Body of pancreas (tissue), 4 donors: ENCODE results near the gene ACSL3. TPM values are rescaled to one million over a fixed set of nuclear protein-coding genes. Genes with fewer than 3 reads are reported as not detected.
A peak's percentile ranks its signal among the peaks of the same experiment; 100 is the strongest.

Experiments used
- ATAC-seq: fragments of 150-250 bp; one replicate; pipeline ENCODE4 v1.9.1; 2016
- DNase-seq, 4 donors: peaks; one replicate each; pipeline ENCODE4 v3.0.0-alpha.2; 2019
- H3K27ac ChIP-seq, 4 donors: fragments of 200-600 bp; sonication (generic); 1 replicate in 3 of 4; 2 replicates in 1 of 4; pipeline versions ENCODE4 v1.5.1 to v1.6.1; 2016 to 2019; ENCODE audit warnings: mild to moderate bottlenecking in 1 of 4, mixed read lengths in 1 of 4, moderate library complexity in 1 of 4
- H3K27me3 ChIP-seq, 2 donors: fragments of 200-600 bp; sonication (generic); one replicate each; pipeline ENCODE4 v1.6.0; 2016; ENCODE audit warnings: mild to moderate bottlenecking in 1 of 2
- H3K36me3 ChIP-seq, 2 donors: fragments of 200-600 bp; sonication (generic); replicated peaks in 1 of 2; 2 replicates each; pipeline ENCODE4 v1.5.1; 2016; ENCODE audit warnings: low read depth in 2 of 2; ENCODE audit not compliant: insufficient read depth in 1 of 2
- H3K4me1 ChIP-seq: fragments of 200-600 bp; sonication (generic); one replicate; pipeline ENCODE4 v1.6.0; 2016
- H3K4me3 ChIP-seq, 2 donors: fragments of 200-600 bp; sonication (generic); 1 replicate in 1 of 2; 2 replicates in 1 of 2; pipeline ENCODE4 v1.5.1; 2016 to 2019
- H3K9me3 ChIP-seq, 3 donors: fragments of 200-600 bp; sonication (generic); 1 replicate in 2 of 3; 2 replicates in 1 of 3; pipeline ENCODE4 v1.5.1; 2016
- POLR2A ChIP-seq, 3 donors: fragments of 450-650 bp; IDR thresholded peaks; one replicate each; pipeline ENCODE4 v1.6.1; 2016; ENCODE audit warnings: antibody characterized with exemption in 3 of 3, mild to moderate bottlenecking in 2 of 3
- WGBS, 2 donors: methylation state at CpG; one replicate each; pipeline ENCODE4 v1.1.5; 2017; 5-methylcytosine and 5-hydroxymethylcytosine counted together
- intact Hi-C: fragments of 100-400 bp; cut with DNase I; formaldehyde crosslinking; loops from one replicate; pipeline ENCODE4 v1.15.1; 2023
- total RNA-seq, 2 donors: library from RNA; depleted of rRNA; stranded (reverse); fragments of >200 nt; gene quantifications; one replicate each; pipeline ENCODE4 v1.1.0, GENCODE V29; 2016
- TF ChIP-seq, protein P1 (sequence below), 7 experiments: fragments of 450-650 bp in 4 of 7; fragments of 200-600 bp in 3 of 7; sonication (generic) in 3 of 7; IDR thresholded peaks; one replicate each; pipeline ENCODE4 v1.5.1; 2016 to 2019; ENCODE audit warnings: antibody characterized with exemption in 7 of 7

The ACSL3 gene
- total RNA-seq, 2 donors from 2014 or later: 24.6 to 60.0 TPM

- intact Hi-C loops: no loop called here
- no peak for ATAC-seq
- Histone ChIP-seq H3K4me3 (no peak overlapping the region), H3K4me1 (no peaks in the 10 kb centered on the region), H3K9me3 (no peaks in the 10 kb centered on the region), H3K27ac (no peak overlapping the region), H3K27me3 (no peaks in the 10 kb centered on the region), H3K36me3 (no peaks in the 10 kb centered on the region)
- DNase-seq: no peak
- 91 to 94% methylated on average over 3 to 5 of the region's 5 CpGs for WGBS, 2 donors
- no peak for TF ChIP-seq POLR2A (IDR thresholded peaks at IDR 0.05)
- TF ChIP-seq, protein P1, sequence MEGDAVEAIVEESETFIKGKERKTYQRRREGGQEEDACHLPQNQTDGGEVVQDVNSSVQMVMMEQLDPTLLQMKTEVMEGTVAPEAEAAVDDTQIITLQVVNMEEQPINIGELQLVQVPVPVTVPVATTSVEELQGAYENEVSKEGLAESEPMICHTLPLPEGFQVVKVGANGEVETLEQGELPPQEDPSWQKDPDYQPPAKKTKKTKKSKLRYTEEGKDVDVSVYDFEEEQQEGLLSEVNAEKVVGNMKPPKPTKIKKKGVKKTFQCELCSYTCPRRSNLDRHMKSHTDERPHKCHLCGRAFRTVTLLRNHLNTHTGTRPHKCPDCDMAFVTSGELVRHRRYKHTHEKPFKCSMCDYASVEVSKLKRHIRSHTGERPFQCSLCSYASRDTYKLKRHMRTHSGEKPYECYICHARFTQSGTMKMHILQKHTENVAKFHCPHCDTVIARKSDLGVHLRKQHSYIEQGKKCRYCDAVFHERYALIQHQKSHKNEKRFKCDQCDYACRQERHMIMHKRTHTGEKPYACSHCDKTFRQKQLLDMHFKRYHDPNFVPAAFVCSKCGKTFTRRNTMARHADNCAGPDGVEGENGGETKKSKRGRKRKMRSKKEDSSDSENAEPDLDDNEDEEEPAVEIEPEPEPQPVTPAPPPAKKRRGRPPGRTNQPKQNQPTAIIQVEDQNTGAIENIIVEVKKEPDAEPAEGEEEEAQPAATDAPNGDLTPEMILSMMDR (IDR thresholded peaks at IDR 0.05): no peak
These were observed 116.3 kb downstream of the ACSL3 start for GRCh38 chr2:222977121-222977520.

- no peak for TF ChIP-seq POLR2A (IDR thresholded peaks at IDR 0.05)
- TF ChIP-seq, protein P1 (IDR thresholded peaks at IDR 0.05): no peak
- no peaks in the 10 kb centered on the region for H3K27me3 ChIP-seq
- peaks cover 6% of the 10 kb centered on the region for H3K4me1 ChIP-seq
- DNase-seq (no peak), ATAC-seq (no peak)
- no peaks in the 10 kb centered on the region for H3K9me3 ChIP-seq
- H3K27ac ChIP-seq: no peak overlapping the region
- H3K36me3 ChIP-seq: no peaks in the 10 kb centered on the region
- H3K4me3 ChIP-seq: no peak overlapping the region
- intact Hi-C loops: no loop called here
These were observed 118.0 kb downstream of the ACSL3 start for GRCh38 chr2:222978850-222979249.

DNA sequence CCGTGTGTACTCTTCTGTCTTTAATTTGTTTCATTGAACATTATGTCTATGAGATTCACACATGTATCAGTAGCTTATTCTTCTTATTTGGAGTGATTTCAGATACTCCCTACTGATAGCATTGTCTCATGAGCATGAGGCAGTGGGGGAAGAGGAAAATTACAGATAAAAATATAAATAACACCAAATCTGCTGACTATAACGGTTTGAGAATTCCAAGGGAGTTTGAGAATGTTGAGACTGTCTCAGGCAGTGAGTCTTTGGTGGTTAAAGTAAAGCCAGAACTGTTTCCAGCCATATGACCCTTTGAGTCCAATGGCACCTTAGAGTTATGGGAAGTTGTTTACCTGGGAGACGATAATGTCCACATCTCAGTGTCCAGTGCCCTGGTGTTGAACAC is 118.6 kb downstream of the ACSL3 start:
- H3K4me3 ChIP-seq: no peak overlapping the region
- TF ChIP-seq, protein P1 (IDR thresholded peaks at IDR 0.05): no peak
- no peak for TF ChIP-seq POLR2A (IDR thresholded peaks at IDR 0.05)
- H3K27ac ChIP-seq: no peak overlapping the region
- DNase-seq (no peak), ATAC-seq (no peak)
- no peaks in the 10 kb centered on the region for H3K27me3 ChIP-seq
- no peaks in the 10 kb centered on the region for H3K9me3 ChIP-seq
- intact Hi-C loops: no loop called here
- peaks cover 6% of the 10 kb centered on the region for H3K4me1 ChIP-seq
- no peaks in the 10 kb centered on the region for H3K36me3 ChIP-seq
- WGBS, 2 donors: 48 to 51% methylated on average over 3 of the region's 3 CpGs

GRCh38 chr2:222982010-222982908 is 121.4 kb downstream of the ACSL3 start:
- Histone ChIP-seq H3K27me3 (no peaks in the 10 kb centered on the region), H3K4me3 (no peak overlapping the region), H3K4me1 (peaks cover 6% of the 10 kb centered on the region), H3K36me3 (no peaks in the 10 kb centered on the region), H3K27ac (peak overlapping the region in 2 of 4 donors; percentile 45 to 54), H3K9me3 (no peaks in the 10 kb centered on the region)
- ATAC-seq (peak; percentile 99), DNase-seq (peak; percentile 67 to 88 (median 76))
- no peak for TF ChIP-seq POLR2A (IDR thresholded peaks at IDR 0.05)
- TF ChIP-seq, protein P1 (IDR thresholded peaks at IDR 0.05): peak; percentile 17 to 81 (median 73)
- intact Hi-C loops: no loop called here
- 67 to 70% methylated on average over 8 of the region's 8 CpGs for WGBS, 2 donors

GRCh38 chr2:222982909-222983265 is 122.1 kb downstream of the ACSL3 start:
- H3K9me3 ChIP-seq: no peaks in the 10 kb centered on the region
- peaks cover 6% of the 10 kb centered on the region for H3K4me1 ChIP-seq
- no peak overlapping the region for H3K4me3 ChIP-seq
- H3K27ac ChIP-seq: peak overlapping the region in 1 of 4 donors; percentile 45
- TF ChIP-seq POLR2A (IDR thresholded peaks at IDR 0.05): no peak
- TF ChIP-seq, protein P1 (IDR thresholded peaks at IDR 0.05): no peak
- WGBS, 2 donors: 89 to 93% methylated on average over 3 of the region's 3 CpGs
- ATAC-seq: no peak
- DNase-seq: no peak
- intact Hi-C loops: no loop called here
- H3K27me3 ChIP-seq: no peaks in the 10 kb centered on the region
- no peaks in the 10 kb centered on the region for H3K36me3 ChIP-seq
